ENCODE measurements around the gene ZNF143.

ZNF143 gene

GRCh38 chr11:9576701-9577381 is 116.0 kb downstream of the ZNF143 start:
- peak; percentile 24 for DNase-seq

- peak; percentile 35 for DNase-seq
Measured at GRCh38 chr11:9577556-9577955, 116.7 kb downstream of the ZNF143 start.
